GM20000 (cell line): Measurements from ENCODE around the gene KIF13A.
"Not testable (repeated sequence)": the region's sequence is repeated elsewhere in the genome, so short reads cannot be mapped to it uniquely, and the experiment has no call there.

Experiments
- DNase-seq: peaks from one replicate; pipeline ENCODE4 v3.0.0; 2012; ENCODE audit warnings: low spot score
- TF ChIP-seq, protein P1 (sequence below): IDR thresholded peaks from 2 replicates; pipeline ENCODE4 v1.5.1; 2012; ENCODE audit warnings: mild to moderate bottlenecking, control low read depth; ENCODE audit errors: extremely low read depth, missing control alignments

Gene KIF13A

DNA sequence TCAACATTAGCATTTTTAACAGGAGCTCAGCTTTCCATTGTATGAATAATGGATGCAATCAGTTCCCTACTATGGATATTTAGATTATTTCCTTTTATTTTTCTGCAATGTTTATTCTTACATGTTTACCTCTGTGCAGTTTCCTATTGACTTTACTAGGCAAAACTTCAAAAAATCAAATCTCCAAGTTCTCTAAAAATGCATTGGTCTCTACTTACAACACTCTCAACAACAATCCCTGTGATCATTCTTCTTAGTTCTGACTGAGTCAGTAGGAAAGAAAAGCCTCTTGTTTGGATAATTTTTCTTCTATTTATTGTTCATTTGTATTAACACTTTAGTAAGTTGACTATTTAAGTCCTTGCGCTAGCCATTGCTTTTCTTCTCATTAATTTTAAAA is 126.1 kb downstream of the KIF13A start:
- DNase-seq, result no peak
- TF ChIP-seq, protein P1, sequence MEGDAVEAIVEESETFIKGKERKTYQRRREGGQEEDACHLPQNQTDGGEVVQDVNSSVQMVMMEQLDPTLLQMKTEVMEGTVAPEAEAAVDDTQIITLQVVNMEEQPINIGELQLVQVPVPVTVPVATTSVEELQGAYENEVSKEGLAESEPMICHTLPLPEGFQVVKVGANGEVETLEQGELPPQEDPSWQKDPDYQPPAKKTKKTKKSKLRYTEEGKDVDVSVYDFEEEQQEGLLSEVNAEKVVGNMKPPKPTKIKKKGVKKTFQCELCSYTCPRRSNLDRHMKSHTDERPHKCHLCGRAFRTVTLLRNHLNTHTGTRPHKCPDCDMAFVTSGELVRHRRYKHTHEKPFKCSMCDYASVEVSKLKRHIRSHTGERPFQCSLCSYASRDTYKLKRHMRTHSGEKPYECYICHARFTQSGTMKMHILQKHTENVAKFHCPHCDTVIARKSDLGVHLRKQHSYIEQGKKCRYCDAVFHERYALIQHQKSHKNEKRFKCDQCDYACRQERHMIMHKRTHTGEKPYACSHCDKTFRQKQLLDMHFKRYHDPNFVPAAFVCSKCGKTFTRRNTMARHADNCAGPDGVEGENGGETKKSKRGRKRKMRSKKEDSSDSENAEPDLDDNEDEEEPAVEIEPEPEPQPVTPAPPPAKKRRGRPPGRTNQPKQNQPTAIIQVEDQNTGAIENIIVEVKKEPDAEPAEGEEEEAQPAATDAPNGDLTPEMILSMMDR, result no peak

- no peak for DNase-seq
- TF ChIP-seq, protein P1, result no peak
Measured at GRCh38 chr6:17859846-17860245, 127.6 kb downstream of the KIF13A start.

GRCh38 chr6:17858584-17858983 is 128.9 kb downstream of the KIF13A start:
- no peak for DNase-seq
- TF ChIP-seq, protein P1, result no peak

DNA sequence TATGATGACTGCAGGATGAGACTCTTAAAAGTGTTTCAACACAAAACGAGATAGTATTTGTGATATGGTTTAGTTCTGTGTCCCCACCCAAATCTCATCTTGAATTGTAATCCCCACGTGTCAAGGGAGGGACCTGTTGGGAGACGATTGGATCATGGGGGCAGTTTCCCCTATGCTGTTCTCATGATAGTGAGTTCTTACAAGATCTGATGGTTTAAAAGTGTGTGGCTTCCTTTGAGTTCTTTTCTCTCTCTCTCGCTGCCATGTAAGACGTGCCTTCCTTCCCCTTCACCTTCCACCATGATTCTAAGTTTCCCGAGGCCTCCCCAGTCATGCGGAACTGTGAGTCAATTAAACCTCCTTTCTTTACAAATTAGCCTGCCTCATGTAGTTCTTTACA is 130.2 kb downstream of the KIF13A start:
- not testable (repeated sequence) for DNase-seq

DNA sequence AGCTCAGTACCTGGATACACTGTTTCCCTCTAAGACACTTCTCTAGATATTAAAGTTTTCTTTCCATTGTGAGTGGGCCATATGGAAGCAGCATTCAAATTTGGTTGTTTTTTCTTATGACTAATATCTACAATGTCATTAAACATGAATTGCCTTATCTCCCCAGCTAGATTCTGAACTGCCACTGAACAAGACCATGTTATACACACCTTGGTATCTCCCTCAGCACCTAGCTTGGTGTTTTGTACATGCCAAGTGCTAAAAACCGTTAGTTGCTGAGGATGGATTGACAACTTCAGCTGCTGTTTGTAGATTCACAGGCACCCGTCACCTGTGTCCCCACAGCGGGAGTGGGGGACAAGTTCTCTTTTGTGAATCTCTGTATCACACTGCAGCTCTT is 131.1 kb downstream of the KIF13A start:
- no peak for DNase-seq
- TF ChIP-seq, protein P1, result no peak

DNA sequence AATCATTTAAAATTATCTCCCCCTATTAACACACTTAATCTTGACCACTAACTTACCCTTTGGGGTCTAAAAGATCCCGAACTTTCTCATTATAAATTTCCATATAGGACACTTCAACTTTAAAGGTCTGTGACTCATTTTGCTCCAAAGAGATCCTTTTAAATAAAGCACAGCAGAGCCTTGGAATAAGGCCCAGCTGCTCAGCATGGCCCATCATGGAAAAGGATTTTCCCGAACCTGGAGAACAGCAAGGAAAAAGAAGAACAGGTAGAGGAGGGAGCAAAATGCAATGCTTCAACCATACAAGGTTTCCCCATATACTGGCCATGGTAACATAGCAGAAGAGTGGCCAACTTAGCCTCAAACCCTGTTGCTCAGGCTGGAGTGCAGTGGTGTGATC is 132.1 kb downstream of the KIF13A start:
- TF ChIP-seq, protein P1, result no peak
- DNase-seq, result no peak

DNA sequence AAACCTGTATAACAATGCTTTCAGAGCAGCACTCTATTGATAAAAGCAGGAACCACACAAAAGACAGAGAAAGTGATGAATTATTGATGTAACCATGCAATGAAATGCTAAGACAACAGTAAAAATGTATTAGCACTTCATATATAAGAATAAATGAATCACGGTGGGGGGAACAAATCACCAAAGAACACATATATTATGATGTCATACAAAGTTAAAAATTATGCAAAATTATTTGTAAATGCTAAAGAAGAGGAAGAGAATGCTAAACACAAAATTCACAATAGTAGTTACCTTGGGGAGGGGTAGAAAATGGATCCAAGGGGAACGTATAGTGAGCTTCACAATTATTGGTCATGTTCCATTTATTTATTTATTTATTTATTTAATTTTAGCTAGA is 133.9 kb downstream of the KIF13A start:
- DNase-seq, result no peak
- TF ChIP-seq, protein P1, result no peak

- no peak for DNase-seq
- TF ChIP-seq, protein P1, result no peak
Measured at GRCh38 chr6:17851720-17852161, 135.7 kb downstream of the KIF13A start.
